Measurements from ENCODE around the gene EML6. TPM values are rescaled to one million over a fixed set of nuclear protein-coding genes. Genes with fewer than 3 reads are reported as not detected.

The EML6 gene
- polyA plus RNA-seq, 1 donor = 6.0 TPM

DNA sequence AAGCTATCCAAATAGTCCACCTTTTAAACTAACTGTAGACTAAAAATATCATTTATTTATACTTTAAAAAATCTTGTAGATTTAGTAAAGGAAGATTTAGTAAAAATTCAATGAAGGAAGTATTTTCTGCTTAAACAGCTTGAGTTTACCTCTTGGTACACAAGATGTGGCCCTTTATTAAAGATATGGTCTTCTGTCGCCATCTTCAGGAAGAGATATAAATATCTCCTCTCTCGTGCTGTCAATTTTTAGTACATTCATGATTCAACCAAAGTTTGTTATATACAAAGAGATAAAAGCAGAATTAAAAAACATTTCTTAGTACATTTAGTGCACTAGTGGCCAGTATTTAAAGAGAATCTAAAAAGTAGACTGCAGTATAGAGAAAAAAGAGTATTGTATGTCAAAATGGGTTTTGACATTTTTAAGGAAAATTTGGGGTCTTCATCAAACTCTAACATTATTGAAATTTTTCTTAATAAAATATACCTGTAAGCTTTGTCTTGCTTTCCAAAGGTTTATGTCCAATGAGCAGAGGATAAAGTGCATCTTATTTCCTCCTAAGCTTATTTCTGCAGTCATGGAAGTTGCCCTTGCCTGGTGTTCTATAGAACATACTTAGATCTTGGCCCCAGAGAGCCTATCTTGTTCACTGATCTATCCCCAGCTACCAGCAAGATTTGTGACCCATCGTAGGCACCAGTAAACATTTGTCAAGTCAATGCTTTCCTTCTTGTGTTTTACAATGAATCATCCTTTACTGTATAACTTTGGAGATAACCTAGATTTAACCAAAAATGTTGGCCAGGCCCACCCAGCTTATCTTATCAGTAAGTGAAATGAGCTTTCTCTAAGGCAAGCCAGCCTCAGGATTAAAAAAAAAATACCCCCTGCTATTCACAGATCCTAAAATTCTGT is 18.5 kb upstream of the EML6 start:
- Histone ChIP-seq H3K9me3 (ENCODE audit: control insufficient read depth, low read depth, low read length) (no peaks in the 10 kb centered on the region), H3K27me3 (ENCODE audit: control insufficient read depth, insufficient read depth, low read length) (no peaks in the 10 kb centered on the region), H3K36me3 (ENCODE audit: control insufficient read depth, insufficient read depth, low read length) (no peaks in the 10 kb centered on the region), H3K4me3 (ENCODE audit: low read length) (no peak overlapping the region), H3K4me1 (ENCODE audit: control insufficient read depth, insufficient read depth, low read length) (peaks cover 1% of the 10 kb centered on the region), H3K27ac (ENCODE audit: low read length) (no peak overlapping the region)
- peak in 1 of 2 donors; percentile 50 for DNase-seq
- no CpG with 5 or more reads among the region's 3 CpGs for WGBS (ENCODE audit: insufficient coverage, low lambda C conversion rate)

DNA sequence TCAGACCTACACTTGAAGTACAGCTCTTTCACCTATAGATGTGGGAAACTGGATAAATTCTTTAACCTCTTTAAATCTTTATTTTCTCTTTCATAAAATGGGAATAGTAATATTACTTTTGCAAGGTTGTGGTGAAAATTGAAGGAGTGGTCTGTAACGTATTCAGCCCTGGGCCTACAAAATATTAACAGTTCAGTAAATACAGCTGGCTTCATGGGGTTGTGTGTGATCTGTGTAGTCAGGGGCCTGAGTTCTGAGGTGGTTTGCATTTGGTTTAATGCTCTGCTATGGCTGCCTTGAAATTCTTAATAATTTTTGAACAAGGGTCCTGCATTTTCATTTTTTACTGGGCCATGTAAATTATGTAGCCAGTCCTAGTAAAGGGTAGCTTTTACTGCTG is 16.8 kb upstream of the EML6 start:
- H3K4me1 ChIP-seq (ENCODE audit: control insufficient read depth, insufficient read depth, low read length) = peaks cover 6% of the 10 kb centered on the region
- DNase-seq = no peak
- H3K27ac ChIP-seq (ENCODE audit: low read length) = no peak overlapping the region
- no peak overlapping the region for H3K4me3 ChIP-seq (ENCODE audit: low read length)
- H3K27me3 ChIP-seq (ENCODE audit: control insufficient read depth, insufficient read depth, low read length) = no peaks in the 10 kb centered on the region
- H3K9me3 ChIP-seq (ENCODE audit: control insufficient read depth, low read depth, low read length) = peaks cover 3% of the 10 kb centered on the region
- H3K36me3 ChIP-seq (ENCODE audit: control insufficient read depth, insufficient read depth, low read length) = no peaks in the 10 kb centered on the region
- WGBS (ENCODE audit: insufficient coverage, low lambda C conversion rate) = no CpG with 5 or more reads among the region's 1 CpG

DNA sequence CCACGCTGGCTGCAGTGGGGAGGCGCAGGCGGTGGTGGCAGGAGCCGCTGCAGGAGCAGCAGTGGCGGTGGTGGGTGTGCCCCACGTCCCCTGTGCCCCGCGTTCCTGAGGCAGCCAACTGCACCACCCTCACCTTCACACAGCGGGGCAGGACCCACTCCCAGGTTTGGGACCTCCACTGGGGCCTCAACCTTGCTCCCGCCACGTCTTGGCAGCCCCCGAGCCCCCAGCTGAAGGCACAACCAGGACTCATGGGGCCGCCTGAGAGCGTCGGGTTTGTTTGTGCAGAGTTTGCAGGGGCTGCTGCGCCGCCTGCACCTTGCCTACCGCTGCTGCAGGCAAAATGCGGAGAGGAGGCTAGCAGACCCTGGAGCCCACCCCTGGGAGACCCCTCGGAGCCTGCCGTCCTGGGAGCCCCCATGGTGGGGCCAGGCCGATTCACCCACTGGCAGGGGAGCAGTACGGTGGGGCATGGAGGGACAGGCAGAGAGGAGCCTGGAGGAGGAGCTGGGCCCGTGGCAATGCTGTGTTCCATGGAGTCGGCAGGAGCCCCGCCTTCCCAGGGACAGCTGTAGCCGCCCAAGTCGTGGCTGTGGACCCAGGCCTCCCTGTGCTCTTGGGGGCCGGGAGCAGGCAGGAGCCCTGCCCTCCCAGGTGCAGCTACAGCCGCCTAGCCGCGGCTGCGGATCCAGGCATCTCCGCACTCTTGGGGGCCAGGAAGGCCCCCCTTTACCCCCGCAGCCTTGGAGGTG is 14.7 kb upstream of the EML6 start:
- H3K4me3 ChIP-seq (ENCODE audit: low read length) = peak overlapping the region; percentile 60
- no peaks in the 10 kb centered on the region for H3K36me3 ChIP-seq (ENCODE audit: control insufficient read depth, insufficient read depth, low read length)
- no CpG with 5 or more reads among the region's 35 CpGs for WGBS (ENCODE audit: insufficient coverage, low lambda C conversion rate)

DNA sequence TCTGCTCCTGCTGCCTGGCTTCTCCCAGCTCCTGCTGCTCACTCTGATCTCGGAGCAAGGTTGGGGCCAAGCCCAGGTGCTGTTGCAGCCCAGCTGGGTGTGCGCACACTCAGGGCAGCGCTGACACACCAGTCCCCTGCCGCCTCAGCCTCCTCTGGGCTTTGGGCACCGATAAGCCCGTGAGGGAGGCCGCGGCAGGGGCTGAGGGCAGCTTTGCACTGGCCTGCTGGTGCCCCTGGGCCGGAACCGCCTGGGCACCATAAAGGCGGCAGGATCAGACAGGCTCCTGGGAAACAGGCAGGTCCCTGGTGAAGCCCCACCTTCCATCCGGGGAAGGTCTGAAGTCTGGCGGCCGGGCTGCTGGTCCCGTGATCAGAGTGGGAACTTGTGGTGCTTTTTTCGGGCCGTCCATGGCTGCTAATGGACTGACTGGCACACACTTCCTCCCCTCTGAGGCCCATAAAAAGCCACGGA is 14.1 kb upstream of the EML6 start:
- no peaks in the 10 kb centered on the region for H3K27me3 ChIP-seq (ENCODE audit: control insufficient read depth, insufficient read depth, low read length)
- peak overlapping the region; percentile 60 for H3K4me3 ChIP-seq (ENCODE audit: low read length)
- peak overlapping the region; percentile 72 for H3K27ac ChIP-seq (ENCODE audit: low read length)
- no peaks in the 10 kb centered on the region for H3K36me3 ChIP-seq (ENCODE audit: control insufficient read depth, insufficient read depth, low read length)
- peak; percentile 84 to 94 for DNase-seq
- peaks cover 3% of the 10 kb centered on the region for H3K9me3 ChIP-seq (ENCODE audit: control insufficient read depth, low read depth, low read length)
- peaks cover 6% of the 10 kb centered on the region for H3K4me1 ChIP-seq (ENCODE audit: control insufficient read depth, insufficient read depth, low read length)
- WGBS (ENCODE audit: insufficient coverage, low lambda C conversion rate) = no CpG with 5 or more reads among the region's 18 CpGs

More for the DNA sequence above, 14.7 kb upstream of the EML6 start:
- Histone ChIP-seq H3K27ac (ENCODE audit: low read length) (peak overlapping the region; percentile 72), H3K9me3 (ENCODE audit: control insufficient read depth, low read depth, low read length) (peaks cover 3% of the 10 kb centered on the region), H3K27me3 (ENCODE audit: control insufficient read depth, insufficient read depth, low read length) (no peaks in the 10 kb centered on the region), H3K4me1 (ENCODE audit: control insufficient read depth, insufficient read depth, low read length) (peaks cover 6% of the 10 kb centered on the region)
- peak in 1 of 2 donors; percentile 85 for DNase-seq

DNA sequence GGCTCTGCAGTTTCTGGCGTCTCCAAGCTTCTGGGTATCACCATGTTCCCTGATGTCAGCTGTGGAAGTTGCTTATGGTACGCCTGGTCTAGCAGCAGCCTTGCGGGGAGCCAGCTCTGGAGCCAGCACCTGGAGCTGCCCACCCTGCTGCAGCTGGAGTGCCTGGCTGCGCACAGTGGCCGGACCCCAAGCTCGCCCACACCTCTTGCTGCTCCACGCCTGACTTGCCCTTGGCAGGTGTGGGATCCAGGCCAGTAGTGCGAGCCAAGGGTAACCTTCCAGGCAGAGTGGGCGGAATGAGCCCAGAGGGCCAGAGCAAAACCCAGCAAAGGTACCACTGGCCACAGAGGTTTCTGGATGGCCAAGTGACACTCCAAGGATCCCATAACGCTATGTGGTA is 13.2 kb upstream of the EML6 start:
- no peak overlapping the region for H3K4me3 ChIP-seq (ENCODE audit: low read length)

DNA sequence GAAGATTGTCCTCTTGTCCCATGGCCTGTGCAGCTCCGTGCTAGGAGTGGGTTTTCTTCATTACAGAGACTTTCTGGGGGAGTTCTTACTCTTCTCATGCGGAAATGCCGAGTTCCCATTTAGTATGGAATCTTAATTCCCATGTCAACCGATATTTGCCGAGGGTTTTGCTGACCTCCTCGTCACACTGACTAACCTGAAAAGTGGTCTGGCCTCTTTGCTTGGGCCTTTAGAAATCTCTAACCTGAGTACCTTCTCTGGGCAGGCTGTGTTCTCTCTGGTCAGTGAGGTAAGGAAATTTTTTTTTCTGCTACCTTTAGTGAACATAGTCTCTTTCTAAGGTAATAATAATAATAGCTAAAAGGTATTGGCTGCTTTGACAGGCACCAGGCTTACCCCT is 10.9 kb upstream of the EML6 start:
- DNase-seq = no peak
- peaks cover 3% of the 10 kb centered on the region for H3K9me3 ChIP-seq (ENCODE audit: control insufficient read depth, low read depth, low read length)

More for the DNA sequence above, 13.2 kb upstream of the EML6 start:
- no peaks in the 10 kb centered on the region for H3K36me3 ChIP-seq (ENCODE audit: control insufficient read depth, insufficient read depth, low read length)
- no peak for DNase-seq
- H3K9me3 ChIP-seq (ENCODE audit: control insufficient read depth, low read depth, low read length) = peaks cover 3% of the 10 kb centered on the region
- peaks cover 6% of the 10 kb centered on the region for H3K4me1 ChIP-seq (ENCODE audit: control insufficient read depth, insufficient read depth, low read length)
- no CpG with 5 or more reads among the region's 10 CpGs for WGBS (ENCODE audit: insufficient coverage, low lambda C conversion rate)
- H3K27ac ChIP-seq (ENCODE audit: low read length) = no peak overlapping the region
- H3K27me3 ChIP-seq (ENCODE audit: control insufficient read depth, insufficient read depth, low read length) = no peaks in the 10 kb centered on the region

DNA sequence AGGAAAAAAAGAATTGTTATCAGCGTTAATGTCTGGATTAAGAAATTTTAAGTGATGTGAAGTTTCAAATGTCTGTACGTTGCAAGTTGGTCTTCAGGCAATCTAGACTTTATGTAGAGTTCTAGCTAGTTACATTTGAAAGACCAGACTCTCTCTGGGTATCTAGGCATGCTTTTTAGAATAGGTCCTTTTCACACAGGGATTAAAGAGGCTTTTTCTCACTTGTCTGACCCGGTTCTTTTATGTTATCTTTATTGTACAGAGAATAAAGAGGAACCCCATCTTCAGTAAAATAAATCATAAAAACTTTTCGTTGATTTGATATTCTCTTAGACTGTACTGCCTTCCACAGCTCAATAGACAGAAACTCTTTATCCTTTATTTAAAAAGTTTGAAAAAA is 8.5 kb upstream of the EML6 start:
- Histone ChIP-seq H3K9me3 (ENCODE audit: control insufficient read depth, low read depth, low read length) (peaks cover 3% of the 10 kb centered on the region), H3K4me1 (ENCODE audit: control insufficient read depth, insufficient read depth, low read length) (peaks cover 5% of the 10 kb centered on the region), H3K27me3 (ENCODE audit: control insufficient read depth, insufficient read depth, low read length) (no peaks in the 10 kb centered on the region), H3K36me3 (ENCODE audit: control insufficient read depth, insufficient read depth, low read length) (no peaks in the 10 kb centered on the region), H3K27ac (ENCODE audit: low read length) (no peak overlapping the region), H3K4me3 (ENCODE audit: low read length) (no peak overlapping the region)
- WGBS (ENCODE audit: insufficient coverage, low lambda C conversion rate) = 100% methylated on average over 1 of the region's 4 CpGs
- DNase-seq = no peak

More for the DNA sequence above, 10.9 kb upstream of the EML6 start:
- H3K27me3 ChIP-seq (ENCODE audit: control insufficient read depth, insufficient read depth, low read length) = no peaks in the 10 kb centered on the region
- no peaks in the 10 kb centered on the region for H3K36me3 ChIP-seq (ENCODE audit: control insufficient read depth, insufficient read depth, low read length)
- no peak overlapping the region for H3K4me3 ChIP-seq (ENCODE audit: low read length)
- H3K27ac ChIP-seq (ENCODE audit: low read length) = no peak overlapping the region
- WGBS (ENCODE audit: insufficient coverage, low lambda C conversion rate) = 90% methylated on average over 4 of the region's 6 CpGs
- peaks cover 6% of the 10 kb centered on the region for H3K4me1 ChIP-seq (ENCODE audit: control insufficient read depth, insufficient read depth, low read length)

DNA sequence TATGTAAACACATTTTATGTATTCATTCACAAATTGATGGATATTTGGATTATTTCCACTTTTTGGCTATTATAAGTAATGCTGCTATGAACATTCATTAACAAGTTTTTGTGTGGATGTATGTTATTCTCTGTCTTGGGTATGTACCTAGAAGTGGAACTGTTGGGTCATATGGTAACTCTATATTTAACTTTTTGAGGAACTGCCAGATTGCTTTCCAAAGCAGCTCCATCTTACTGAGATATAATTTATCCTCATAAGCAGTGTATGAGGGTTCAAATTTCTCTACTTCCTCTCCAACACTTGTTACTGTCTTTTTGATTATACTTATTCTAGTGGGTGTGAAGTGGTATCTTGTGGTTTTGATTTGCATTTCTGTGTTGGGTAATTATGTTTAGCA is 7.1 kb upstream of the EML6 start:
- no peak overlapping the region for H3K27ac ChIP-seq (ENCODE audit: low read length)
- H3K4me1 ChIP-seq (ENCODE audit: control insufficient read depth, insufficient read depth, low read length) = no peaks in the 10 kb centered on the region
- no peaks in the 10 kb centered on the region for H3K9me3 ChIP-seq (ENCODE audit: control insufficient read depth, low read depth, low read length)
- H3K27me3 ChIP-seq (ENCODE audit: control insufficient read depth, insufficient read depth, low read length) = no peaks in the 10 kb centered on the region
- H3K4me3 ChIP-seq (ENCODE audit: low read length) = no peak overlapping the region
- no peaks in the 10 kb centered on the region for H3K36me3 ChIP-seq (ENCODE audit: control insufficient read depth, insufficient read depth, low read length)
- DNase-seq = no peak

DNA sequence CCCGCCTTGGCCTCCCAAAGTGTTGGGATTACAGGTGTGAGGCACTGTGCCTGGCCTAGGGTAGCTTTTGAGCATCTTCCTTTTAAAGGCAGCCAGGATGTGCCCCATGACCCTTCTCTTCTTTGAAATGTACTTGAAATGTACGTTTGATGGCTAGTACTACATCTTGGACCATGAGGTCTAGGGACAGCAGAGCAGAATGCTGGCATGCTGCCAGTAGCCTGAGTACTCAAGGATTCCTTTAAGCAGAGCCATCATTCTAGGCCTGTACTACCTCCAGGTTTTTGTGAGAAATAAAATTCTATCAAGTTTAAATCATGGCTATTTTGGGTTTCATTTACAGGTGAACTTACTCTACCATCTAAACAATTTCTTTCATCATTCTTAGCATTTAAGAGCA is 2.9 kb upstream of the EML6 start:
- H3K9me3 ChIP-seq (ENCODE audit: control insufficient read depth, low read depth, low read length) = no peaks in the 10 kb centered on the region
- no peak overlapping the region for H3K4me3 ChIP-seq (ENCODE audit: low read length)
- DNase-seq = no peak
- H3K27ac ChIP-seq (ENCODE audit: low read length) = no peak overlapping the region
- H3K4me1 ChIP-seq (ENCODE audit: control insufficient read depth, insufficient read depth, low read length) = peaks cover 14% of the 10 kb centered on the region
- no peaks in the 10 kb centered on the region for H3K36me3 ChIP-seq (ENCODE audit: control insufficient read depth, insufficient read depth, low read length)
- no CpG with 5 or more reads among the region's 2 CpGs for WGBS (ENCODE audit: insufficient coverage, low lambda C conversion rate)
- H3K27me3 ChIP-seq (ENCODE audit: control insufficient read depth, insufficient read depth, low read length) = peaks cover 15% of the 10 kb centered on the region

DNA sequence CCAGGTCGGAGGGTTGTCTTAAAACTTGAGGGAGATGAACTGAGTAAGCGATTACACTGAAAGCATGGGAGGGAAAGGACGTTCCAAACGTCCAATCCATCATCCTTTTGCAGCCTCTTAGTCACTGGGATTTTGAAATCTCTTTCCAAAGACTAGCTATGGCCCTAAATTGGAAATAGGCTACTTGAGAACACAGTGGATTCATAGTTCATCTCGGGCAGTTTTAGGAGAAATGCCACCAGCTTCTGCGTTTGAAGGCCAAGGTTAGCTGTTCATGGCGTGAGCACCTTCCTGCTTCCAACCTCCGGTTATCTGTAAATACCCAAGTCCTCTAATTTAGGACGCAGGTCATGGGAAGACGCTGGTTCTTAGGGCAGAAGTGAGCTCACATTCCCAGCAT is 821 bp upstream of the EML6 start:
- H3K27me3 ChIP-seq (ENCODE audit: control insufficient read depth, insufficient read depth, low read length) = peaks cover 24% of the 10 kb centered on the region
- no peak for DNase-seq
- H3K4me1 ChIP-seq (ENCODE audit: control insufficient read depth, insufficient read depth, low read length) = peaks cover 14% of the 10 kb centered on the region
- WGBS (ENCODE audit: insufficient coverage, low lambda C conversion rate) = no CpG with 5 or more reads among the region's 10 CpGs
- H3K4me3 ChIP-seq (ENCODE audit: low read length) = peak overlapping the region; percentile 54
- peak overlapping the region; percentile 54 for H3K27ac ChIP-seq (ENCODE audit: low read length)
- H3K9me3 ChIP-seq (ENCODE audit: control insufficient read depth, low read depth, low read length) = no peaks in the 10 kb centered on the region
- no peaks in the 10 kb centered on the region for H3K36me3 ChIP-seq (ENCODE audit: control insufficient read depth, insufficient read depth, low read length)

Data from large intestine (tissue), 3 donors.